GM19099 (cell line): Measurements from ENCODE around the gene HIVEP2.

ENCODE experiments used
- POLR2A ChIP-seq: IDR thresholded peaks from 3 replicates; pipeline ENCODE4 v1.6.1; 2011; ENCODE audit warnings: low read depth; ENCODE audit not compliant: insufficient read length; ENCODE audit errors: extremely low read depth

The HIVEP2 gene

GRCh38 chr6:142853244-142854180 lies 91.5 kb downstream of the HIVEP2 start:
- no peak for TF ChIP-seq POLR2A

GRCh38 chr6:142851601-142852000 lies 93.4 kb downstream of the HIVEP2 start:
- no peak for TF ChIP-seq POLR2A

GRCh38 chr6:142850679-142851423 lies 94.1 kb downstream of the HIVEP2 start:
- no peak for TF ChIP-seq POLR2A

- TF ChIP-seq POLR2A = no peak
These were observed 96.0 kb downstream of the HIVEP2 start for GRCh38 chr6:142848976-142849375.

- no peak for TF ChIP-seq POLR2A
These were observed 96.8 kb downstream of the HIVEP2 start for GRCh38 chr6:142848156-142848555.

- no peak for TF ChIP-seq POLR2A
These were observed 98.1 kb downstream of the HIVEP2 start for GRCh38 chr6:142846883-142847287.

GRCh38 chr6:142846459-142846831 lies 98.5 kb downstream of the HIVEP2 start:
- TF ChIP-seq POLR2A = no peak

GRCh38 chr6:142845624-142846458 lies 99.1 kb downstream of the HIVEP2 start:
- no peak for TF ChIP-seq POLR2A

- TF ChIP-seq POLR2A = no peak
These were observed 99.8 kb downstream of the HIVEP2 start for GRCh38 chr6:142845143-142845571.

GRCh38 chr6:142844065-142844755 lies 100.8 kb downstream of the HIVEP2 start:
- no peak for TF ChIP-seq POLR2A

GRCh38 chr6:142843361-142843760 lies 101.6 kb downstream of the HIVEP2 start:
- no peak for TF ChIP-seq POLR2A

GRCh38 chr6:142842418-142843261 lies 102.3 kb downstream of the HIVEP2 start:
- TF ChIP-seq POLR2A = no peak

- no peak for TF ChIP-seq POLR2A
These were observed 103.1 kb downstream of the HIVEP2 start for GRCh38 chr6:142841915-142842314.

- no peak for TF ChIP-seq POLR2A
These were observed 105.3 kb downstream of the HIVEP2 start for GRCh38 chr6:142839686-142840040.
